Measurements from ENCODE around the gene PIRT.

Gene PIRT

DNA sequence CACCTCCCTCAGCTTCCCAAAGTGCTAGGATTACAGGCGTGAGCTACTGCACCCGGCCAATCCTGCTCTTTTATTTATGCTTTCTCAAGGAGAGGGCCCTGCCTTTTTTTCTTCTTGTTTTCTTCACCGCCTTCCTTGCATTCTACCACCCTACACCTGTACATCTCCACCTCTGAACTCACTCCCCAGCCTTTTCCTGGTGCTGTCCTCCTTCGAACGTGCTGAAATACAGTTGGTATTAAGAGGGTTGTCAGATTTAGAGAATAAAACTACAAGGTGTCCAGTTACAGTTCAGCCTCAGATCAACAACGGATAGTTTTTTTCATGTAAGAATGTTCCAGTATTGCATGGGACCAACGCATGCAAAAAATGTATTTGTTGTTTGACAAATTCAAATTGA lies 1.7 kb downstream of the PIRT start:
- H3K9me3 ChIP-seq = no peaks in the 10 kb centered on the region
- no peak overlapping the region for H3K4me3 ChIP-seq
- H3K27me3 ChIP-seq = no peaks in the 10 kb centered on the region
- intact Hi-C loops (cut with DNase I; ENCODE audit: low total_unique reads) = no loop called here
- no peak overlapping the region for H3K27ac ChIP-seq
- DNase-seq = no peak
- no peaks in the 10 kb centered on the region for H3K4me1 ChIP-seq
- H3K36me3 ChIP-seq = no peaks in the 10 kb centered on the region
- TF ChIP-seq, protein P1, sequence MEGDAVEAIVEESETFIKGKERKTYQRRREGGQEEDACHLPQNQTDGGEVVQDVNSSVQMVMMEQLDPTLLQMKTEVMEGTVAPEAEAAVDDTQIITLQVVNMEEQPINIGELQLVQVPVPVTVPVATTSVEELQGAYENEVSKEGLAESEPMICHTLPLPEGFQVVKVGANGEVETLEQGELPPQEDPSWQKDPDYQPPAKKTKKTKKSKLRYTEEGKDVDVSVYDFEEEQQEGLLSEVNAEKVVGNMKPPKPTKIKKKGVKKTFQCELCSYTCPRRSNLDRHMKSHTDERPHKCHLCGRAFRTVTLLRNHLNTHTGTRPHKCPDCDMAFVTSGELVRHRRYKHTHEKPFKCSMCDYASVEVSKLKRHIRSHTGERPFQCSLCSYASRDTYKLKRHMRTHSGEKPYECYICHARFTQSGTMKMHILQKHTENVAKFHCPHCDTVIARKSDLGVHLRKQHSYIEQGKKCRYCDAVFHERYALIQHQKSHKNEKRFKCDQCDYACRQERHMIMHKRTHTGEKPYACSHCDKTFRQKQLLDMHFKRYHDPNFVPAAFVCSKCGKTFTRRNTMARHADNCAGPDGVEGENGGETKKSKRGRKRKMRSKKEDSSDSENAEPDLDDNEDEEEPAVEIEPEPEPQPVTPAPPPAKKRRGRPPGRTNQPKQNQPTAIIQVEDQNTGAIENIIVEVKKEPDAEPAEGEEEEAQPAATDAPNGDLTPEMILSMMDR (IDR thresholded peaks at IDR 0.05) = no peak

DNA sequence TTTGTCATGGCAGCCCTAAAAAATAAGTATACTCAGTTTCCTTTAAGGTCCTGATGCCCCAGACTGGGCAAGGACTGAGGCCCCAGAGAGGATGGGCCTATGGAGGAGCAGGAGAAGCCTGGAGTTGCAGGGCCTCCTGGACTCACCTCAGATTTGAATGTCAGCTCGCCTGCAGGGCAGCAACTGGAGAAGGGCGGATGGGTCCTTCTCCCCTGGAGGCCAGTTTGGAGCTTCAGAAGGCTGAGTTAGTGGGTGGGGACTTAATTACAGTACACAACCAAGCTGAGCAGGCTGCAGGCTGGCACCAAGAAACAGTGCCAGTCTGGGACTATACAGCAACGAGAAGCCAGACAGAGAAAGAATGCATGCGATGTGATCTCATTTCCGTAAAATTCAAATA lies 6.2 kb downstream of the PIRT start:
- TF ChIP-seq, protein P1 (IDR thresholded peaks at IDR 0.05) = no peak
- Histone ChIP-seq H3K27ac (no peak overlapping the region), H3K4me1 (no peaks in the 10 kb centered on the region), H3K4me3 (no peak overlapping the region), H3K36me3 (no peaks in the 10 kb centered on the region), H3K27me3 (no peaks in the 10 kb centered on the region), H3K9me3 (no peaks in the 10 kb centered on the region)
- intact Hi-C loops (cut with DNase I; ENCODE audit: low total_unique reads) = no loop called here
- DNase-seq = no peak

DNA sequence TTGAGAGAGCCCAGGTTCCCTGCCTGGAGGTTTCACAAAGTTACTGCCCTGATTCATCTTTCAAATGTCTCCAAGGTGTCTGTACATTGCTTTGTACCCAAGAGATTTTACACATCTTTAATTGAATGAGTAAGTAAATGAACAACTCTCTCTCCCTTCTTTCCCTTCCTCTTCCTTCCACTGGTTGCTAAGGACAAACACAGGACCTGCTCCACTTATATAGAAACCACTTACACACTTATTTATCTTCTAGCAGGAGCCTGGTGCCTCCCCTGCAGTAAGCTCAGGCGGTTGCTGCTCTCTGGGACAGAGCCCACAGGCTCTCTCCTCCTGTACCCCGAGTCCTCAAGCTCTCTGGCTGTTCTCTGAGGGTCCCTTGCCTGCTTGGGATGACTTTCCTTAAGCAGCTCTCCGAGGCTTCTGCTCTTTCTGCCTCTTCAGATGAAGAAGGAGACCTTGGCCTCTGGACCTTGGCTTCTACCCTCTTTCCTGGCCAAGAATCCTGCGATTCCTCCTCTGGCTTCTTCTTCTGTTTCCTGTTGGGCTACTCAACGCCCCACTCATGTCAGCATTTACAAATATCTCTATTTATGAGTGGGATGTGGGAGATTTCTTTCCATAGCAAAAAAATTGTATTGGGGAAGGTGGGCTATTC lies 9.9 kb downstream of the PIRT start:
- Histone ChIP-seq H3K27me3 (no peaks in the 10 kb centered on the region), H3K4me3 (no peak overlapping the region), H3K36me3 (no peaks in the 10 kb centered on the region), H3K27ac (no peak overlapping the region), H3K9me3 (no peaks in the 10 kb centered on the region), H3K4me1 (no peaks in the 10 kb centered on the region)
- TF ChIP-seq, protein P1 (IDR thresholded peaks at IDR 0.05) = no peak
- no peak for DNase-seq
- intact Hi-C loops (cut with DNase I; ENCODE audit: low total_unique reads) = no loop called here

DNA sequence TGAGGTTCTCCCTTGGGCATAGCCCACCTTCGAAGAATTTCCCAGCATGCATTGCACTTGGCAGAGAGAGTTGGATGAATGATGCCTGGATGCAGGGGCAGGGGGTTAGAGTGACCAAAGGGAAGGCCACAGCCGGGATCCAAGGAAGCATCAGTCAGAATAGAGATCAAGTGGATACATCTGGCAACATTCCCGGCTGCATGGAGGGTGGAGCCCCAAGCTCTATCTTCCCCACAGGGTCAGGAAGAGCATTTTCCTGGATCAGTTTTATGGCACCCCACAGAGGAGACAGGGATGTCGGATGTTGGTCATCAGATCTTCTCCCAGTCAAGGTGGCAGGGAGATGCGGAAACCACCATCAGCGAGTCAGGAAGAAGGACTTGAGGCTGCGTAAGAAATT lies 13.0 kb downstream of the PIRT start:
- no peak for DNase-seq
- no peak overlapping the region for H3K27ac ChIP-seq
- TF ChIP-seq, protein P1 (IDR thresholded peaks at IDR 0.05) = no peak
- intact Hi-C loops (cut with DNase I; ENCODE audit: low total_unique reads) = no loop called here
- no peaks in the 10 kb centered on the region for H3K27me3 ChIP-seq
- no peaks in the 10 kb centered on the region for H3K36me3 ChIP-seq
- no peaks in the 10 kb centered on the region for H3K9me3 ChIP-seq
- no peaks in the 10 kb centered on the region for H3K4me1 ChIP-seq
- no peak overlapping the region for H3K4me3 ChIP-seq

DNA sequence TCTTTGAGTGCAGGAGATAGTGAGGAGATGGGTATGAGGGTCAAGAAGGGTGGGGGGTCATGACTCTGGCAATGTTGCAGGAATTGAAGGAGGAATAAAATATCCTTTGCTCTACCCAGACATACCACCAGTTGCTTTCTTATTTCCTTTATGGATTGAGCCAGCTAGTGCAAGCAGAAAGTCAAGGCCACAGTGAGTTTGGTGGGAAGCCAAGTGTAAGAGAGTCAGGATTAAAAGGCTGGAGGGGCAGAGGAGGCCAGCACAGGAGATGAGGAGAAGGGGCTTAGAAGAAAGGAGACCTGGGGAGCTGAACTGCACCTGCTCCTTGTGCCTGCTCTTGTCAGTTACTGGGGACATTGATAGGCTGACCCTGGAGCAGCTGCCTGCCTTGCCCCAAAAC lies 16.1 kb downstream of the PIRT start:
- Histone ChIP-seq H3K27ac (no peak overlapping the region), H3K27me3 (no peaks in the 10 kb centered on the region), H3K9me3 (no peaks in the 10 kb centered on the region), H3K36me3 (no peaks in the 10 kb centered on the region), H3K4me3 (no peak overlapping the region), H3K4me1 (no peaks in the 10 kb centered on the region)
- intact Hi-C loops (cut with DNase I; ENCODE audit: low total_unique reads) = no loop called here
- no peak for DNase-seq
- TF ChIP-seq, protein P1 (IDR thresholded peaks at IDR 0.05) = no peak

DNA sequence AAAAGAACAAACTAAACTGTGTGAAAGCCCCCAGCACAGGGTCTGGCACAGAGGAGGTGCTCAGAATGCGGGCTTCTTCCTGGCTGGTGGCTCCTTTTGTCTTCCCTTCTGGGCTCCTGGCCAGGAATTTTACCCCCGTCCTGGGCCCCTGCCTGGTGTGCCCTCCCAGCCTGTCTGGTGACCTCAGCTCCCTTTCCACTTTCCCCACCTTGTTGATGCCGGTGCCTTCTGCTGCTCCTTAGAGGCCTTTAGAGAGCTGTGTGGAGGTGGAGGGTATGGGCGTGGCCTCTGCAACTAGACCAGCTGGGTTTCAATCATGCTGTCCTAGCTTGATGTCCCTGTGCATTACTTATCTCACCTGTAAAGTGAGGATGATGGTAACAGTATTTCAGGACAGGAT lies 16.8 kb downstream of the PIRT start:
- no peak overlapping the region for H3K27ac ChIP-seq
- H3K27me3 ChIP-seq = no peaks in the 10 kb centered on the region
- H3K4me1 ChIP-seq = no peaks in the 10 kb centered on the region
- H3K36me3 ChIP-seq = no peaks in the 10 kb centered on the region
- intact Hi-C loops (cut with DNase I; ENCODE audit: low total_unique reads) = no loop called here
- H3K9me3 ChIP-seq = no peaks in the 10 kb centered on the region
- DNase-seq = no peak
- TF ChIP-seq, protein P1 (IDR thresholded peaks at IDR 0.05) = no peak
- no peak overlapping the region for H3K4me3 ChIP-seq

Measured in tibial artery (tissue), 4 donors.